H1 (cell line): ENCODE results near the gene KLC4. TPM values are rescaled to one million over a fixed set of nuclear protein-coding genes. Genes with fewer than 3 reads are reported as not detected.

Source experiments
- CTCF ChIA-PET: fragments of 300-600 bp; sonication (Branson Sonifier 250); formaldehyde crosslinking; loops from one replicate; lab custom pipeline; 2021; ENCODE audit not compliant: partially characterized antibody; lab: Charles Lee
- POLR2A ChIA-PET: fragments of 300-600 bp; sonication (Branson Sonifier 250); formaldehyde crosslinking; loops from one replicate; lab custom pipeline; 2021; ENCODE audit warnings: inconsistent platforms; ENCODE audit not compliant: partially characterized antibody; lab: Charles Lee
- DNase-seq, 2 experiments: peaks; one replicate each; pipeline versions ENCODE4 v3.0.0 to v3.0.0-alpha.2; 2010 to 2022; ENCODE audit warnings: low spot score in 2 of 2, low read depth in 1 of 2, mixed read lengths in 1 of 2
- FAIRE-seq: peaks from 2 replicates; lab custom pipeline; 2011; peaks lifted over from hg19 to GRCh38; lab: Jason Lieb, UNC
- H2AFZ ChIP-seq: 2 replicates; pipeline ENCODE4 v1.8.1; 2012; ENCODE audit warnings: low read length, inconsistent platforms
- H2AK5ac ChIP-seq: 2 replicates; pipeline ENCODE4 v1.6.1; 2013; ENCODE audit warnings: low read depth, low read length
- H2BK120ac ChIP-seq: replicated peaks from 2 replicates; pipeline ENCODE3; 2013; ENCODE audit warnings: low read depth, low read length, inconsistent platforms
- H2BK12ac ChIP-seq: 2 replicates; pipeline ENCODE4 v1.6.1; 2013; ENCODE audit warnings: low read depth, low read length
- H2BK15ac ChIP-seq: 2 replicates; pipeline ENCODE4 v1.6.1; 2013; ENCODE audit warnings: low read length
- H2BK20ac ChIP-seq: 2 replicates; pipeline ENCODE4 v1.6.1; 2013; ENCODE audit warnings: low read length
- H2BK5ac ChIP-seq: 2 replicates; pipeline ENCODE4 v1.6.1; 2013; ENCODE audit warnings: low read depth, low read length
- H3K14ac ChIP-seq: 2 replicates; pipeline ENCODE4 v1.6.1; 2013; ENCODE audit warnings: inconsistent platforms; ENCODE audit not compliant: insufficient read length
- H3K18ac ChIP-seq: 2 replicates; pipeline ENCODE4 v1.6.1; 2013; ENCODE audit warnings: low read length; ENCODE audit errors: extremely low read depth
- H3K23ac ChIP-seq: 2 replicates; pipeline ENCODE4 v1.6.1; 2013; ENCODE audit warnings: inconsistent platforms; ENCODE audit not compliant: insufficient read length
- H3K23me2 ChIP-seq: 2 replicates; pipeline ENCODE4 v1.6.1; 2013; ENCODE audit warnings: low read depth, low read length
- H3K27ac ChIP-seq: 2 replicates; pipeline ENCODE4 v1.6.1; 2011; ENCODE audit warnings: low read depth, low read length, inconsistent platforms
- H3K27me3 ChIP-seq, 4 experiments: replicated peaks in 1 of 4; 1 replicate in 1 of 4; 2 replicates in 3 of 4; pipeline versions ENCODE4 v1.6.1 to v1.8.1; 2011 to 2013; ENCODE audit warnings: low read length in 3 of 4, mild to moderate bottlenecking in 3 of 4, inconsistent platforms in 2 of 4, mixed read lengths in 2 of 4, moderate library complexity in 1 of 4; ENCODE audit not compliant: control insufficient read depth in 3 of 4, insufficient read depth in 3 of 4; ENCODE audit errors: extremely low read depth in 1 of 4
- H3K36me3 ChIP-seq, 4 experiments: 2 replicates each; pipeline versions ENCODE4 v1.6.1 to v1.8.1; 2011 to 2013; ENCODE audit warnings: mild to moderate bottlenecking in 4 of 4, low read length in 3 of 4, moderate library complexity in 2 of 4, control low read depth in 1 of 4, inconsistent platforms in 1 of 4; ENCODE audit not compliant: insufficient read depth in 4 of 4, control insufficient read depth in 2 of 4
- H3K4ac ChIP-seq: replicated peaks from 2 replicates; pipeline ENCODE3; 2013; ENCODE audit warnings: low read length, low read depth, mixed read lengths, inconsistent platforms; ENCODE audit not compliant: insufficient read length
- H3K4me1 ChIP-seq, 4 experiments: replicated peaks in 1 of 4; 1 replicate in 1 of 4; 2 replicates in 3 of 4; pipeline versions ENCODE4 v1.6.1 to v1.8.1; 2011 to 2013; ENCODE audit warnings: low read length in 3 of 4, inconsistent platforms in 2 of 4, mixed read lengths in 1 of 4; ENCODE audit not compliant: insufficient read depth in 4 of 4, control insufficient read depth in 3 of 4
- H3K4me2 ChIP-seq, 2 experiments: 2 replicates each; pipeline versions ENCODE4 v1.6.1 to v1.8.1; 2011 to 2013; ENCODE audit warnings: low read depth in 2 of 2, low read length in 2 of 2, control low read depth in 1 of 2, inconsistent platforms in 1 of 2, mild to moderate bottlenecking in 1 of 2; ENCODE audit not compliant: insufficient read depth in 1 of 2
- H3K4me3 ChIP-seq, 4 experiments: fragments of 200-600, 300-600 bp in 1 of 4; sonication (generic), shearing (Covaris generic), sonication (Bioruptor Twin) in 1 of 4; 2 replicates each; pipeline versions ENCODE4 v1.5.1 to v1.8.1; 2011 to 2016; ENCODE audit warnings: low read length in 4 of 4, low read depth in 3 of 4, control low read depth in 2 of 4, inconsistent platforms in 2 of 4, mild to moderate bottlenecking in 2 of 4, mixed read lengths in 1 of 4, moderate library complexity in 1 of 4; ENCODE audit not compliant: insufficient read depth in 2 of 4; ENCODE audit errors: extremely low read depth in 1 of 4
- H3K56ac ChIP-seq: replicated peaks from 2 replicates; pipeline ENCODE3; 2013; ENCODE audit warnings: low read depth, mild to moderate bottlenecking, mixed read lengths, low read length, inconsistent platforms; ENCODE audit not compliant: insufficient read length
- H3K79me1 ChIP-seq: 2 replicates; pipeline ENCODE4 v1.6.1; 2013; ENCODE audit warnings: low read depth, low read length, control low read depth
- H3K79me2 ChIP-seq, 2 experiments: 2 replicates each; pipeline versions ENCODE4 v1.6.1 to v1.8.1; 2012 to 2013; ENCODE audit warnings: low read length in 2 of 2, mild to moderate bottlenecking in 2 of 2, inconsistent platforms in 1 of 2; ENCODE audit not compliant: insufficient read depth in 2 of 2, control insufficient read depth in 1 of 2
- H3K9ac ChIP-seq, 4 experiments: replicated peaks in 1 of 4; 1 replicate in 1 of 4; 2 replicates in 3 of 4; pipeline versions ENCODE4 v1.6.1 to v1.8.1; 2011 to 2013; ENCODE audit warnings: low read depth in 3 of 4, low read length in 3 of 4, control low read depth in 2 of 4, mild to moderate bottlenecking in 2 of 4, moderate library complexity in 2 of 4, inconsistent platforms in 1 of 4; ENCODE audit errors: extremely low read depth in 1 of 4
- H3K9me3 ChIP-seq, 2 experiments: 2 replicates each; pipeline versions ENCODE4 v1.6.1 to v1.8.1; 2012 to 2013; ENCODE audit warnings: mild to moderate bottlenecking in 2 of 2, moderate library complexity in 2 of 2, control low read depth in 1 of 2, inconsistent platforms in 1 of 2, low read depth in 1 of 2, low read length in 1 of 2, mixed read lengths in 1 of 2; ENCODE audit not compliant: insufficient read depth in 2 of 2
- H4K20me1 ChIP-seq, 2 experiments: replicated peaks in 1 of 2; 2 replicates each; pipeline versions ENCODE3 to v1.8.1; 2011 to 2013; ENCODE audit warnings: inconsistent platforms in 2 of 2, low read length in 2 of 2, mild to moderate bottlenecking in 1 of 2; ENCODE audit not compliant: insufficient read depth in 2 of 2, control insufficient read depth in 1 of 2
- H4K5ac ChIP-seq: 2 replicates; pipeline ENCODE4 v1.6.1; 2013; ENCODE audit warnings: low read length, low read depth, mixed read lengths, inconsistent platforms; ENCODE audit not compliant: insufficient read length
- H4K8ac ChIP-seq: 2 replicates; pipeline ENCODE4 v1.8.0; 2013; ENCODE audit warnings: mild to moderate bottlenecking, moderate library complexity, low read length, inconsistent platforms; ENCODE audit not compliant: insufficient read depth; ENCODE audit errors: extremely low read depth
- H4K91ac ChIP-seq: replicated peaks from 2 replicates; pipeline ENCODE3; 2013; ENCODE audit warnings: low read length, mixed read lengths, inconsistent platforms; ENCODE audit not compliant: insufficient read length
- BACH1 ChIP-seq: IDR thresholded peaks from 2 replicates; pipeline ENCODE4 v1.6.1; 2012; ENCODE audit warnings: low read length, improper control_type of control experiment
- CREB1 ChIP-seq: IDR thresholded peaks from 2 replicates; pipeline ENCODE4 v1.6.1; 2012; ENCODE audit warnings: inconsistent platforms
- SIN3A ChIP-seq, 2 experiments: IDR thresholded peaks in 1 of 2; conservative IDR thresholded peaks in 1 of 2; 2 replicates each; pipeline ENCODE4 v1.6.1; 2011 to 2012; ENCODE audit warnings: low read length in 2 of 2, improper control_type of control experiment in 1 of 2, low read depth in 1 of 2, mild to moderate bottlenecking in 1 of 2
- WGBS, 2 experiments: shearing (Covaris generic) in 1 of 2; methylation state at CpG; one replicate each; pipeline versions ENCODE4 v1.1.6 to v1.1.7; 2013 to 2015; ENCODE audit warnings: low lambda C conversion rate in 2 of 2, mixed read lengths in 2 of 2, inconsistent platforms in 1 of 2, low coverage in 1 of 2, missing lambda C conversion rate in 1 of 2; ENCODE audit not compliant: insufficient replicate concordance in 2 of 2, insufficient coverage in 1 of 2, insufficient read length in 1 of 2; ENCODE audit errors: extremely low coverage in 1 of 2, missing lambda C conversion rate in 1 of 2; 5-methylcytosine and 5-hydroxymethylcytosine counted together
- polyA plus RNA-seq, 7 experiments: library from polyadenylated mRNA; depleted of rRNA in 3 of 7; stranded (reverse) in 5 of 7; unstranded in 2 of 7; fragments of >200 nt in 5 of 7; fragments of 200-250 nt in 2 of 7; gene quantifications; 1 replicate in 5 of 7; 2 replicates in 1 of 7; 4 replicates in 1 of 7; pipeline versions ENCODE4 v1.2.1 to v1.2.3, GENCODE V29; 2011 to 2013; ENCODE audit warnings: missing spikeins in 2 of 7, mixed read lengths in 2 of 7
- total RNA-seq: library from RNA; stranded (reverse); fragmentation: NEBNext Ultra II Directional; extraction: Animal tissue kit (Norgen Biotek cat#: 25700); gene quantifications from 2 replicates; pipeline ENCODE4 v1.2.1, GENCODE V29; 2021

The KLC4 gene
- total and polyA plus RNA-seq, 2 of the 8 experiments (the other 6 are each of a cell fraction or from before 2014, with no cell fraction given): 15.7 to 28.5 TPM

DNA sequence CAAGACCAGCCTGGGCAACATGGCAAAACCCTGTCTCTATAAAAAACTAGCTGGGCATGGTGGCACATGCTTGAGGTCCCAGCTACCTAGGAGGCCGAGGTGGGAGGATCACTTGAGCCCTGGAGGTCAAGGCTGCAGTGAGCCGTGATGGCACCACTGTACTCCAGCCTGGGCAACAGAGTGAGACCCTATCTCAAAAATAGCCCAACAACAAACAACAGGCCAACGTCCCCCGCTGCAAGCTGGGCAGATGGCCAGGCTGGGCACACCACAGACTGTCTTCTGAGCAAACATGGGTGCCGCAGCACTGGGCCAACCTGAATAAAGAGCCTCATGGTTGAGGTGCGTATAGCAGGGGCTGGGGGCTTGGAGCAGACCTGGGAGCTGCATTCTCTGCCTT, 65.0 kb downstream of the KLC4 start:
- H2AK5ac ChIP-seq: peak overlapping the region; percentile 60; the same call in 1 of the 2 replicates
- H3K18ac ChIP-seq: no peak overlapping the region
- H2BK5ac ChIP-seq: no peak overlapping the region
- H3K9ac ChIP-seq: no peak overlapping the region
- DNase-seq (no peak), FAIRE-seq (no peak)
- H2BK12ac ChIP-seq: no peak overlapping the region
- H3K56ac ChIP-seq: no peak overlapping the region
- no peak overlapping the region for H2BK20ac ChIP-seq
- POLR2A ChIA-PET: interaction anchor here (0.7 to 2.0 kb wide), 10 partner anchors 9 to 146 kb away, joined by 3 to 5 read pairs (median 3); partner anchors contain the start of gene PEX6
- no peak overlapping the region for H2BK15ac ChIP-seq
- H3K9me3 ChIP-seq: no peaks in the 10 kb centered on the region
- H3K4me1 ChIP-seq: peaks cover 5 to 24% (median 13%) of the 10 kb centered on the region in 4 experiments
- no peak overlapping the region for H3K4me2 ChIP-seq
- WGBS, 2 experiments: 95% methylated on average over 6 of the region's 6 CpGs; no CpG with 5 or more reads in 1 of the 2 experiments
- peaks cover 8 to 15% of the 10 kb centered on the region in 2 experiments for H4K20me1 ChIP-seq
- H3K27me3 ChIP-seq: no peaks in the 10 kb centered on the region
- peaks cover 23% of the 10 kb centered on the region for H3K79me1 ChIP-seq
- H3K79me2 ChIP-seq: peaks cover 0 to 72% of the 10 kb centered on the region in 2 experiments; a peak in 3 of 4 replicates
- H2BK120ac ChIP-seq: no peak overlapping the region
- H2AFZ ChIP-seq: no peak overlapping the region
- no peak for TF ChIP-seq SIN3A (conservative IDR thresholded peaks at IDR 0.05 in 1 of 2, IDR thresholded peaks at IDR 0.05 in 1 of 2; ENCODE audit: low read depth in 1 of 2, low read length in 2 of 2)
- TF ChIP-seq CREB1: no peak
- TF ChIP-seq BACH1: no peak
- no peak overlapping the region for H3K27ac ChIP-seq
- H3K4ac ChIP-seq: no peak overlapping the region
- no peaks in the 10 kb centered on the region for H3K23me2 ChIP-seq
- H3K36me3 ChIP-seq: no peaks in the 10 kb centered on the region
- CTCF ChIA-PET: interaction anchor here (0.9 to 3.4 kb wide), 7 partner anchors 11 to 53 kb away, joined by 3 to 29 read pairs (median 11); partner anchors contain the start of gene PTK7
- peak overlapping the region; percentile 71 for H4K8ac ChIP-seq
- H4K5ac ChIP-seq: no peak overlapping the region
- no peak overlapping the region for H3K4me3 ChIP-seq
- no peak overlapping the region for H3K14ac ChIP-seq
- no peak overlapping the region for H4K91ac ChIP-seq
- no peak overlapping the region for H3K23ac ChIP-seq

Other genes with a start within 250 kb of the KLC4 start
- 112 and 117 TPM in 2 replicates for gene RPL7L1, start 180.0 kb upstream of the KLC4 start, total RNA-seq
- 29.3 and 31.0 TPM in 2 replicates for gene RPL7L1, start 180.0 kb upstream of the KLC4 start, polyA plus RNA-seq (2011; rRNA removed)
- not detected in 2 replicates for gene PTCRA, start 143.6 kb upstream of the KLC4 start, total RNA-seq
- not detected in 2 replicates for gene PTCRA, start 143.6 kb upstream of the KLC4 start, polyA plus RNA-seq (2011; rRNA removed)
- gene CNPY3, start 130.2 kb upstream of the KLC4 start, total RNA-seq: 64.5 and 67.9 TPM in 2 replicates
- 49.6 and 64.1 TPM in 2 replicates for gene CNPY3, start 130.2 kb upstream of the KLC4 start, polyA plus RNA-seq (2011; rRNA removed)
- 1.8 TPM in 2 replicates for gene GNMT, start 98.9 kb upstream of the KLC4 start, total RNA-seq
- 3.4 and 4.3 TPM in 2 replicates for gene GNMT, start 98.9 kb upstream of the KLC4 start, polyA plus RNA-seq (2011; rRNA removed)
- gene PEX6, start 80.5 kb upstream of the KLC4 start, total RNA-seq: 11.7 and 12.5 TPM in 2 replicates
- 6.4 and 11.6 TPM in 2 replicates for gene PEX6, start 80.5 kb upstream of the KLC4 start, polyA plus RNA-seq (2011; rRNA removed)
- gene PPP2R5D, start 75.1 kb upstream of the KLC4 start, total RNA-seq: 52.1 and 52.4 TPM in 2 replicates
- gene PPP2R5D, start 75.1 kb upstream of the KLC4 start, polyA plus RNA-seq (2011; rRNA removed): 55.7 and 68.1 TPM in 2 replicates
- gene MEA1, start 45.7 kb upstream of the KLC4 start, total RNA-seq: 94.2 and 102 TPM in 2 replicates
- gene MEA1, start 45.7 kb upstream of the KLC4 start, polyA plus RNA-seq (2011; rRNA removed): 96.2 and 96.4 TPM in 2 replicates
- gene KLHDC3, start 45.4 kb upstream of the KLC4 start, total RNA-seq: 181 and 182 TPM in 2 replicates
- 203 and 240 TPM in 2 replicates for gene KLHDC3, start 45.4 kb upstream of the KLC4 start, polyA plus RNA-seq (2011; rRNA removed)
- gene RRP36, start 38.0 kb upstream of the KLC4 start, total RNA-seq: 89.6 and 92.3 TPM in 2 replicates
- 20.6 and 33.9 TPM in 2 replicates for gene RRP36, start 38.0 kb upstream of the KLC4 start, polyA plus RNA-seq (2011; rRNA removed)
- gene CUL7, start 5.8 kb upstream of the KLC4 start, total RNA-seq: 10.8 and 11.4 TPM in 2 replicates
- 15.0 and 19.1 TPM in 2 replicates for gene CUL7, start 5.8 kb upstream of the KLC4 start, polyA plus RNA-seq (2011; rRNA removed)
- 97.7 and 99.9 TPM in 2 replicates for gene MRPL2, start 197 bp upstream of the KLC4 start, total RNA-seq
- gene MRPL2, start 197 bp upstream of the KLC4 start, polyA plus RNA-seq (2011; rRNA removed): 58.7 and 61.0 TPM in 2 replicates
- gene PTK7, start 16.7 kb downstream of the KLC4 start, total RNA-seq: 130 and 138 TPM in 2 replicates
- 110 and 133 TPM in 2 replicates for gene PTK7, start 16.7 kb downstream of the KLC4 start, polyA plus RNA-seq (2011; rRNA removed)
- gene SRF, start 111.6 kb downstream of the KLC4 start, total RNA-seq: 49.0 and 52.7 TPM in 2 replicates
- gene SRF, start 111.6 kb downstream of the KLC4 start, polyA plus RNA-seq (2011; rRNA removed): 69.5 and 88.6 TPM in 2 replicates
- gene CUL9, start 122.6 kb downstream of the KLC4 start, total RNA-seq: 9.8 and 10.5 TPM in 2 replicates
- gene CUL9, start 122.6 kb downstream of the KLC4 start, polyA plus RNA-seq (2011; rRNA removed): 7.7 and 10.2 TPM in 2 replicates
- gene DNPH1, start 169.8 kb downstream of the KLC4 start, total RNA-seq: 33.9 and 37.2 TPM in 2 replicates
- gene DNPH1, start 169.8 kb downstream of the KLC4 start, polyA plus RNA-seq (2011; rRNA removed): 134 and 168 TPM in 2 replicates
- gene TTBK1, start 183.8 kb downstream of the KLC4 start, total RNA-seq: 1.5 and 1.6 TPM in 2 replicates
- 0.53 and 0.63 TPM in 2 replicates for gene TTBK1, start 183.8 kb downstream of the KLC4 start, polyA plus RNA-seq (2011; rRNA removed)
- not detected in 2 replicates for gene SLC22A7, start 238.6 kb downstream of the KLC4 start, total RNA-seq
- gene SLC22A7, start 238.6 kb downstream of the KLC4 start, polyA plus RNA-seq (2011; rRNA removed): not detected in 2 replicates
- 37.6 and 46.3 TPM in 2 replicates for gene CRIP3, start 249.2 kb downstream of the KLC4 start, total RNA-seq
- gene CRIP3, start 249.2 kb downstream of the KLC4 start, polyA plus RNA-seq (2011; rRNA removed): 34.0 and 38.7 TPM in 2 replicates